Stimulated activated naive CD4-positive, alpha-beta T cell treated with Interleukin-2 at 50 U/mL for 16 hours (primary cell): Measurements from ENCODE around the gene DPM1.
A peak's percentile ranks its signal among the peaks of the same experiment; 100 is the strongest.

Experiments used
- DNase-seq: peaks from one replicate; lab custom pipeline; 2025; lab: John Stamatoyannopoulos, UW

The DPM1 gene

GRCh38 chr20:50930139-50930975 is 28.0 kb downstream of the DPM1 start:
- peak; percentile 25 for DNase-seq

GRCh38 chr20:50929299-50930138 is 28.8 kb downstream of the DPM1 start:
- peak; percentile 93 for DNase-seq

GRCh38 chr20:50928469-50928868 is 29.9 kb downstream of the DPM1 start:
- DNase-seq = no peak

GRCh38 chr20:50926530-50926929 is 31.8 kb downstream of the DPM1 start:
- DNase-seq = no peak

- no peak for DNase-seq
Measured at GRCh38 chr20:50924261-50924920, 33.9 kb downstream of the DPM1 start.

GRCh38 chr20:50921803-50922501 is 36.4 kb downstream of the DPM1 start:
- DNase-seq = no peak

- DNase-seq = no peak
Measured at GRCh38 chr20:50920997-50921396, 37.3 kb downstream of the DPM1 start.

- no peak for DNase-seq
Measured at GRCh38 chr20:50919567-50919966, 38.8 kb downstream of the DPM1 start.

- DNase-seq = no peak
Measured at GRCh38 chr20:50918403-50918802, 39.9 kb downstream of the DPM1 start.

GRCh38 chr20:50916934-50917333 is 41.4 kb downstream of the DPM1 start:
- DNase-seq = no peak

GRCh38 chr20:50916257-50916656 is 42.1 kb downstream of the DPM1 start:
- DNase-seq = no peak

- no peak for DNase-seq
Measured at GRCh38 chr20:50915424-50915823, 42.9 kb downstream of the DPM1 start.

- DNase-seq = peak; percentile 9
Measured at GRCh38 chr20:50913690-50914375, 44.5 kb downstream of the DPM1 start.

GRCh38 chr20:50911716-50912115 is 46.6 kb downstream of the DPM1 start:
- no peak for DNase-seq

- no peak for DNase-seq
Measured at GRCh38 chr20:50911030-50911429, 47.3 kb downstream of the DPM1 start.

- DNase-seq = no peak
Measured at GRCh38 chr20:50909413-50909812, 48.9 kb downstream of the DPM1 start.

GRCh38 chr20:50904067-50904570 is 54.2 kb downstream of the DPM1 start:
- no peak for DNase-seq

- no peak for DNase-seq
Measured at GRCh38 chr20:50903353-50904051, 54.8 kb downstream of the DPM1 start.

GRCh38 chr20:50901301-50901700 is 57.0 kb downstream of the DPM1 start:
- DNase-seq = no peak

GRCh38 chr20:50900261-50900660 is 58.1 kb downstream of the DPM1 start:
- no peak for DNase-seq

- DNase-seq = no peak
Measured at GRCh38 chr20:50898475-50898874, 59.9 kb downstream of the DPM1 start.
